SU-DHL-6 (cell line): ENCODE data around the gene DLK1.

Source experiments
- CTCF ChIP-seq: fragments of 200-600 bp; sonication (generic); IDR thresholded peaks from one replicate; pipeline ENCODE4 v1.5.1; 2017; ENCODE audit warnings: antibody characterized with exemption, mild to moderate bottlenecking, low read length, moderate library complexity; ENCODE audit not compliant: insufficient read depth, poor library complexity, severe bottlenecking
- EZH2phosphoT487 ChIP-seq: fragments of 200-600 bp; sonication (generic), shearing (Covaris generic); conservative IDR thresholded peaks from 2 replicates; pipeline ENCODE4 v1.6.1; 2018; ENCODE audit warnings: mild to moderate bottlenecking, antibody characterized with exemption, low read length, moderate library complexity, mixed read lengths

- TF ChIP-seq CTCF (no peak), EZH2phosphoT487 (no peak)
Observed at GRCh38 chr14:100706860-100707259, 19.8 kb upstream of the DLK1 start.
